Epidermal melanocyte (primary cell): Measurements from ENCODE around the gene POLD2.

Experiments used
- DNase-seq: peaks from one replicate; pipeline ENCODE4 v3.0.0; 2011; ENCODE audit warnings: low spot score; ENCODE audit not compliant: insufficient read length

The POLD2 gene

GRCh38 chr7:44152971-44153947 is 29.9 kb upstream of the POLD2 start:
- DNase-seq = no peak

- DNase-seq = no peak
These were observed 28.6 kb upstream of the POLD2 start for GRCh38 chr7:44151956-44152355.

- DNase-seq = no peak
These were observed 27.9 kb upstream of the POLD2 start for GRCh38 chr7:44150966-44151941.

- no peak for DNase-seq
These were observed 27.1 kb upstream of the POLD2 start for GRCh38 chr7:44150466-44150832.

- DNase-seq = no peak
These were observed 26.5 kb upstream of the POLD2 start for GRCh38 chr7:44149571-44150465.

GRCh38 chr7:44148961-44149536 is 25.7 kb upstream of the POLD2 start:
- no peak for DNase-seq

GRCh38 chr7:44148166-44148565 is 24.8 kb upstream of the POLD2 start:
- no peak for DNase-seq

- DNase-seq = no peak
These were observed 24.0 kb upstream of the POLD2 start for GRCh38 chr7:44147026-44147991.

GRCh38 chr7:44145969-44146911 is 22.9 kb upstream of the POLD2 start:
- peak; percentile 52 for DNase-seq

- no peak for DNase-seq
These were observed 22.2 kb upstream of the POLD2 start for GRCh38 chr7:44145479-44145968.

GRCh38 chr7:44144968-44145478 is 21.7 kb upstream of the POLD2 start:
- DNase-seq = no peak

GRCh38 chr7:44144426-44144967 is 21.1 kb upstream of the POLD2 start:
- DNase-seq = no peak

GRCh38 chr7:44143646-44144250 is 20.4 kb upstream of the POLD2 start:
- DNase-seq = no peak

- DNase-seq = no peak
These were observed 18.7 kb upstream of the POLD2 start for GRCh38 chr7:44142028-44142427.

GRCh38 chr7:44141221-44141850 is 18.0 kb upstream of the POLD2 start, which contains the start of gene MYL7:
Gene MYL7 (minus strand): TSS chr7:44141332. CDS start chr7:44141305, 27 bp downstream.
- no peak for DNase-seq

- no peak for DNase-seq
These were observed 17.0 kb upstream of the POLD2 start for GRCh38 chr7:44140341-44140740.
